GM12878 (cell line): ENCODE results near the gene DDX51. TPM values are rescaled to one million over a fixed set of nuclear protein-coding genes. Genes with fewer than 3 reads are reported as not detected.

Experiments
- ATAC-seq: fragments of 200-7000 bp; cut with Tn5 transposase; 3 replicates; pipeline ENCODE4 v1.9.1; 2020; ENCODE audit warnings: mild to moderate bottlenecking, moderate library complexity
- BruUV-seq: library from RNA; stranded (reverse); fragments of 400-500 nt; replicated peaks from 2 replicates; lab custom pipeline; 2021; lab: Mats Ljungman, UMichigan
- CTCF ChIA-PET: fragments of 300-600 bp; sonication (Branson Sonifier 250); formaldehyde crosslinking; extraction: SDS; loops from one replicate; lab custom pipeline; 2021; ENCODE audit warnings: inconsistent platforms; lab: Yijun Ruan, JAX
- POLR2A ChIA-PET: fragments of 350-600 bp; formaldehyde crosslinking; extraction: SDS; loops from one replicate; lab custom pipeline; 2021; ENCODE audit warnings: inconsistent platforms; lab: Charles Lee
- RAD21 ChIA-PET: fragments of 300-600 bp; sonication (Branson Sonifier 250); formaldehyde crosslinking; loops from one replicate; lab custom pipeline; 2023; ENCODE audit warnings: antibody characterized with exemption; ENCODE audit not compliant: unreplicated experiment; lab: Charles Lee
- SMC1A ChIA-PET: fragments of 300-600 bp; sonication (Branson Sonifier 250); formaldehyde crosslinking; loops from one replicate; lab custom pipeline; 2023; ENCODE audit not compliant: unreplicated experiment, uncharacterized antibody; lab: Charles Lee
- DNase-seq: peaks from one replicate; pipeline ENCODE4 v3.0.0-alpha.2; 2011; ENCODE audit warnings: low read depth, low spot score
- FAIRE-seq: peaks from 3 replicates; lab custom pipeline; 2011; peaks lifted over from hg19 to GRCh38; lab: Jason Lieb, UNC
- H2AFZ ChIP-seq: 2 replicates; pipeline ENCODE4 v1.6.0; 2011; ENCODE audit warnings: low read depth, low read length, control low read depth; ENCODE audit not compliant: control insufficient read depth
- H3K27ac ChIP-seq: 2 replicates; pipeline ENCODE4 v1.5.1; 2011; ENCODE audit warnings: control low read depth; ENCODE audit not compliant: control insufficient read depth, insufficient read depth
- H3K27me3 ChIP-seq, 2 experiments: replicated peaks in 1 of 2; 2 replicates each; pipeline versions ENCODE4 v1.6.0 to v1.6.1; 2011; ENCODE audit warnings: low read length in 1 of 2; ENCODE audit not compliant: control insufficient read depth in 2 of 2, insufficient read depth in 2 of 2
- H3K36me3 ChIP-seq, 2 experiments: 2 replicates each; pipeline ENCODE4 v1.5.1; 2011; ENCODE audit warnings: low read length in 1 of 2; ENCODE audit not compliant: control insufficient read depth in 2 of 2, insufficient read depth in 2 of 2
- H3K4me1 ChIP-seq: 2 replicates; pipeline ENCODE4 v1.6.1; 2011; ENCODE audit warnings: mild to moderate bottlenecking, low read length, moderate library complexity, mixed read lengths; ENCODE audit not compliant: control insufficient read depth, insufficient read depth
- H3K4me2 ChIP-seq: 2 replicates; pipeline ENCODE4 v1.6.0; 2011; ENCODE audit warnings: control low read depth; ENCODE audit not compliant: control insufficient read depth, insufficient read depth
- H3K4me3 ChIP-seq: fragments of 200-600 bp; sonication (generic); 2 replicates; pipeline ENCODE4 v1.5.1; 2016
- H3K79me2 ChIP-seq: 2 replicates; pipeline ENCODE4 v1.6.0; 2011; ENCODE audit warnings: low read length; ENCODE audit not compliant: control insufficient read depth, insufficient read depth
- H3K9ac ChIP-seq: 2 replicates; pipeline ENCODE4 v1.8.0; 2011; ENCODE audit warnings: low read length, control low read depth, mixed read lengths; ENCODE audit not compliant: control insufficient read depth, insufficient read depth
- H3K9me3 ChIP-seq: replicated peaks from 3 replicates; pipeline ENCODE4 v1.5.1; 2011; ENCODE audit warnings: mild to moderate bottlenecking, low read length; ENCODE audit not compliant: control insufficient read depth, insufficient read depth
- H4K20me1 ChIP-seq: 2 replicates; pipeline ENCODE4 v1.6.0; 2011; ENCODE audit not compliant: control insufficient read depth, insufficient read depth
- EED ChIP-seq: sonication (generic); IDR thresholded peaks from 2 replicates; pipeline ENCODE4 v1.6.1; 2016; ENCODE audit warnings: antibody characterized with exemption, low read depth
- STAT3 ChIP-seq: IDR thresholded peaks from 2 replicates; pipeline ENCODE4 v1.6.1; 2011; ENCODE audit warnings: low read depth, low read length, improper control_type of control experiment
- ZBTB4 ChIP-seq: fragments of 450-650 bp; formaldehyde crosslinking; IDR thresholded peaks from 2 replicates; pipeline ENCODE4 v1.4.0; 2022; ENCODE audit warnings: mild to moderate bottlenecking, moderate library complexity
- ZZZ3 ChIP-seq: IDR thresholded peaks from 2 replicates; pipeline ENCODE4 v1.6.1; 2011; ENCODE audit warnings: low read depth; ENCODE audit not compliant: control insufficient read depth, insufficient read length
- WGBS: methylation state at CpG from one replicate; pipeline ENCODE4 v1.1.6; 2016; ENCODE audit warnings: low lambda C conversion rate; ENCODE audit not compliant: insufficient replicate concordance, insufficient coverage; ENCODE audit errors: missing lambda C conversion rate; 5-methylcytosine and 5-hydroxymethylcytosine counted together
- in situ Hi-C: fragments of 300-500 bp; cut with MboI; formaldehyde crosslinking; loops from 9 replicates; pipeline ENCODE4 v1.14.3; 2018; ENCODE audit warnings: mixed read lengths
- intact Hi-C: fragments of 100-400 bp; cut with micrococcal nuclease; formaldehyde crosslinking; loops from one replicate; pipeline ENCODE4 v1.14.2; 2022; ENCODE audit not compliant: unreplicated experiment
- polyA plus RNA-seq, 11 experiments: library from polyadenylated mRNA; depleted of rRNA in 4 of 11; unstranded in 6 of 11; stranded (reverse) in 5 of 11; fragments of >200 nt; fragmentation: Nextera tagmentation in 4 of 11; fragmentation: Illumina TruSeq in 1 of 11; extraction: Ambion mirVana in 4 of 11; extraction: Trizol in 1 of 11; gene quantifications; 1 replicate in 1 of 11; 2 replicates in 10 of 11; pipeline versions ENCODE4 v1.2.1 to v1.2.3, GENCODE V29; 2011 to 2016; ENCODE audit warnings: inconsistent platforms in 2 of 11, missing spikeins in 2 of 11, low read depth in 1 of 11
- total RNA-seq, 4 experiments: library from RNA; depleted of rRNA in 3 of 4; stranded (reverse); fragments of >200 nt in 3 of 4; fragmentation: Illumina TruSeq in 1 of 4; extraction: Trizol in 1 of 4; gene quantifications; 2 replicates each; pipeline versions ENCODE4 v1.2.1 to v1.2.3, GENCODE V29; 2013 to 2021

The DDX51 gene
- total and polyA plus RNA-seq, 10 of the 15 experiments (the other 5 are each of a cell fraction or from before 2014, with no cell fraction given): 0.97 to 29.1 (median 9.8) TPM

GRCh38 chr12:132094269-132094891, 49.7 kb downstream of the DDX51 start:
- Histone ChIP-seq H3K4me2 (no peak overlapping the region), H3K4me3 (no peak overlapping the region), H3K36me3 (no peaks in the 10 kb centered on the region; a peak in 2 of 4 replicates), H3K9me3 (no peaks in the 10 kb centered on the region), H3K4me1 (no peaks in the 10 kb centered on the region), H3K27ac (no peak overlapping the region), H2AFZ (no peak overlapping the region), H4K20me1 (no peaks in the 10 kb centered on the region), H3K79me2 (peaks cover under 1% of the 10 kb centered on the region; the same call in 1 of the 2 replicates), H3K27me3 (no peaks in the 10 kb centered on the region), H3K9ac (no peak overlapping the region)
- ChIA-PET POLR2A (no interaction called here), RAD21 (no interaction called here), CTCF (interaction anchor here (0.6 kb wide), 1 partner anchor 241 kb away, joined by 3 read pairs; no protein-coding TSS in a partner anchor), SMC1A (no interaction called here)
- 94% methylated on average over 16 of the region's 16 CpGs for WGBS
- TF ChIP-seq EED (no peak), ZBTB4 (no peak), ZZZ3 (no peak), STAT3 (no peak)
- FAIRE-seq (no peak), ATAC-seq (no peak), DNase-seq (no peak)
- intact Hi-C loops (no loop called here), in situ Hi-C loops (no loop called here)
- BruUV-seq: no TSS peak
